ENCODE results near the gene TECR.
"Not testable (repeated sequence)": the region's sequence is repeated elsewhere in the genome, so short reads cannot be mapped to it uniquely, and the experiment has no call there.

Gene TECR

GRCh38 chr19:14529254-14530004 is at the start of gene TECR:
TECR (plus strand) TSS chr19:14529594; CDS start chr19:14529697, 103 bp downstream.
- DNase-seq (ENCODE audit: low spot score), result peak; percentile 100

GRCh38 chr19:14479975-14480699 is 49.3 kb upstream of the TECR start:
- DNase-seq (ENCODE audit: low spot score), result no peak

GRCh38 chr19:14480700-14481079 is 48.7 kb upstream of the TECR start:
- no peak for DNase-seq (ENCODE audit: low spot score)

- no peak for DNase-seq (ENCODE audit: low spot score)
Measured at GRCh38 chr19:14482172-14482941, 47.0 kb upstream of the TECR start.

- DNase-seq (ENCODE audit: low spot score), result no peak
Measured at GRCh38 chr19:14487370-14488125, 41.8 kb upstream of the TECR start.

- DNase-seq (ENCODE audit: low spot score), result no peak
Measured at GRCh38 chr19:14492756-14493337, 36.5 kb upstream of the TECR start.

- no peak for DNase-seq (ENCODE audit: low spot score)
Measured at GRCh38 chr19:14494411-14494810, 35.0 kb upstream of the TECR start.

GRCh38 chr19:14494910-14495671 is 34.3 kb upstream of the TECR start:
- no peak for DNase-seq (ENCODE audit: low spot score)

- no peak for DNase-seq (ENCODE audit: low spot score)
Measured at GRCh38 chr19:14495672-14496028, 33.7 kb upstream of the TECR start.

GRCh38 chr19:14496029-14496833 is 33.2 kb upstream of the TECR start, which contains the start of gene GIPC1:
GIPC1 (minus strand) TSS chr19:14496127; CDS start chr19:14482976, 13,151 bp downstream.
- peak; percentile 99 for DNase-seq (ENCODE audit: low spot score)

- no peak for DNase-seq (ENCODE audit: low spot score)
Measured at GRCh38 chr19:14496834-14497227, 32.6 kb upstream of the TECR start.

- DNase-seq (ENCODE audit: low spot score), result peak; percentile 84
Measured at GRCh38 chr19:14497228-14497921, 32.0 kb upstream of the TECR start.

- no peak for DNase-seq (ENCODE audit: low spot score)
Measured at GRCh38 chr19:14502334-14503092, 26.9 kb upstream of the TECR start.

- no peak for DNase-seq (ENCODE audit: low spot score)
Measured at GRCh38 chr19:14503285-14503684, 26.1 kb upstream of the TECR start.

GRCh38 chr19:14504575-14504974 is 24.8 kb upstream of the TECR start:
- not testable (repeated sequence) for DNase-seq (ENCODE audit: low spot score)

GRCh38 chr19:14505488-14506239 is 23.7 kb upstream of the TECR start:
- DNase-seq (ENCODE audit: low spot score), result no peak

- no peak for DNase-seq (ENCODE audit: low spot score)
Measured at GRCh38 chr19:14507704-14508542, 21.5 kb upstream of the TECR start.
